Measurements from ENCODE around the gene SH3RF3. TPM values are rescaled to one million over a fixed set of nuclear protein-coding genes. Genes with fewer than 3 reads are reported as not detected.

Gene SH3RF3
- total and polyA plus RNA-seq, 9 of the 15 experiments (the other 6 are each of a cell fraction or from before 2014, with no cell fraction given): 0.02 TPM; not detected in 8

- H3K9me3 ChIP-seq (replicated peaks; ENCODE audit: control insufficient read depth, insufficient read depth, low read depth, low read length): no peaks in the 10 kb centered on the region
- in situ Hi-C loops (cut with MboI) (no loop called here), intact Hi-C loops (cut with micrococcal nuclease) (no loop called here)
- peaks cover 12 to 75% of the 10 kb centered on the region in 2 experiments for H3K27me3 ChIP-seq (ENCODE audit: control insufficient read depth in 2 of 2, insufficient read depth in 2 of 2, low read length in 2 of 2)
- 5% methylated on average over 11 of the region's 11 CpGs for WGBS (ENCODE audit: insufficient coverage, low coverage, missing lambda C conversion rate)
- H3K4me1 ChIP-seq (replicated peaks in 1 of 2; ENCODE audit: control insufficient read depth in 2 of 2, insufficient read depth in 2 of 2, low read length in 2 of 2): peaks cover 8 to 10% of the 10 kb centered on the region in 2 experiments; a peak in 4 of 5 replicates
- H3K4me3 ChIP-seq: no peak overlapping the region
- H3K9me1 ChIP-seq (ENCODE audit: control insufficient read depth, insufficient read depth, low read length): no peaks in the 10 kb centered on the region
- H4K20me1 ChIP-seq (replicated peaks; ENCODE audit: control insufficient read depth, insufficient read depth, low read length): peaks cover 9% of the 10 kb centered on the region
- H3K4me2 ChIP-seq (ENCODE audit: insufficient read depth, low read length): no peak overlapping the region
- H3K27ac ChIP-seq (ENCODE audit: extremely low read depth, low read depth, low read length): no peak overlapping the region
- CTCF ChIA-PET (ENCODE audit: low intra/inter-chr PET ratio): no interaction called here
- H3K9ac ChIP-seq (ENCODE audit: insufficient read depth in 1 of 2, low read depth in 2 of 2, low read length in 2 of 2): no peak overlapping the region
- no TSS peak for BruUV-seq (replicated peaks)
- no peak for ATAC-seq
- H3K36me3 ChIP-seq (ENCODE audit: control insufficient read depth, insufficient read depth, low read length): no peaks in the 10 kb centered on the region
- TF ChIP-seq XRCC5 (IDR thresholded peaks at IDR 0.05; ENCODE audit: low read depth, low read length) (no peak), KLF6 (CRISPR knock-in tag; IDR thresholded peaks at IDR 0.05; ENCODE audit: borderline replicate concordance) (no peak), ASH1L (IDR thresholded peaks at IDR 0.05; ENCODE audit: borderline replicate concordance, low read depth, partially characterized antibody) (no peak)
- H3K79me2 ChIP-seq (ENCODE audit: control insufficient read depth, insufficient read depth, low read length): no peaks in the 10 kb centered on the region
- no peak for FAIRE-seq
- POLR2A ChIA-PET: interaction anchor here (0.5 to 1.8 kb wide), 2 partner anchors 10 to 1236 kb away, joined by 3 to 6 read pairs; no protein-coding TSS in a partner anchor
- no peak overlapping the region for H2AFZ ChIP-seq (ENCODE audit: low read depth, low read length)
- DNase-seq (ENCODE audit: extremely low read depth in 1 of 4, low spot score in 3 of 4): no peak
Measured at GRCh38 chr2:109214651-109215371, 85.8 kb downstream of the SH3RF3 start.

GRCh38 chr2:109215866-109216265 is 86.9 kb downstream of the SH3RF3 start:
- POLR2A ChIA-PET: interaction anchor here (0.7 to 1.8 kb wide), 3 partner anchors 9 to 202 kb away, joined by 3 to 6 read pairs (median 3); no protein-coding TSS in a partner anchor

More at GRCh38 chr2:109215866-109216265, 86.9 kb downstream of the SH3RF3 start:
- Histone ChIP-seq H4K20me1 (replicated peaks; ENCODE audit: control insufficient read depth, insufficient read depth, low read length) (peaks cover 9% of the 10 kb centered on the region), H3K9ac (ENCODE audit: insufficient read depth in 1 of 2, low read depth in 2 of 2, low read length in 2 of 2) (no peak overlapping the region), H3K9me1 (ENCODE audit: control insufficient read depth, insufficient read depth, low read length) (no peaks in the 10 kb centered on the region), H3K36me3 (ENCODE audit: control insufficient read depth, insufficient read depth, low read length) (no peaks in the 10 kb centered on the region), H3K9me3 (replicated peaks; ENCODE audit: control insufficient read depth, insufficient read depth, low read depth, low read length) (no peaks in the 10 kb centered on the region), H3K27me3 (ENCODE audit: control insufficient read depth in 2 of 2, insufficient read depth in 2 of 2, low read length in 2 of 2) (peaks cover 12 to 68% of the 10 kb centered on the region in 2 experiments), H3K4me2 (ENCODE audit: insufficient read depth, low read length) (no peak overlapping the region), H3K27ac (ENCODE audit: extremely low read depth, low read depth, low read length) (no peak overlapping the region), H3K4me3 (no peak overlapping the region), H3K4me1 (replicated peaks in 1 of 2; ENCODE audit: control insufficient read depth in 2 of 2, insufficient read depth in 2 of 2, low read length in 2 of 2) (peaks cover 8 to 10% of the 10 kb centered on the region in 2 experiments; a peak in 4 of 5 replicates), H2AFZ (ENCODE audit: low read depth, low read length) (no peak overlapping the region), H3K79me2 (ENCODE audit: control insufficient read depth, insufficient read depth, low read length) (no peaks in the 10 kb centered on the region)
- DNase-seq (ENCODE audit: extremely low read depth in 1 of 4, low spot score in 3 of 4) (no peak), FAIRE-seq (no peak), ATAC-seq (no peak)
- intact Hi-C loops (cut with micrococcal nuclease) (no loop called here), in situ Hi-C loops (cut with MboI) (no loop called here)
- CTCF ChIA-PET (ENCODE audit: low intra/inter-chr PET ratio): no interaction called here
- 0% methylated on average over 11 of the region's 11 CpGs for WGBS (ENCODE audit: insufficient coverage, low coverage, missing lambda C conversion rate)
- no peak for TF ChIP-seq SPI1 (IDR thresholded peaks at IDR 0.05; ENCODE audit: borderline replicate concordance, low read depth, low read length)
- no peak for TF ChIP-seq RBBP5 (IDR thresholded peaks at IDR 0.05; ENCODE audit: borderline replicate concordance, insufficient read depth, low read length, poor library complexity, severe bottlenecking)
- TF ChIP-seq RBM17 (IDR thresholded peaks at IDR 0.05; ENCODE audit: borderline replicate concordance, low read depth, low read length): no peak
- no peak for TF ChIP-seq ZC3H8 (IDR thresholded peaks at IDR 0.05)
- BruUV-seq (replicated peaks): no TSS peak
